ENCODE measurements around the gene FOXO3. TPM values are rescaled to one million over a fixed set of nuclear protein-coding genes. Genes with fewer than 3 reads are reported as not detected.
"Not testable (repeated sequence)": the region's sequence is repeated elsewhere in the genome, so short reads cannot be mapped to it uniquely, and the experiment has no call there.

Gene FOXO3
- total RNA-seq, 1 donor from 2014 or later: 20.8 TPM

GRCh38 chr6:108555399-108556052 is 5.2 kb upstream of the FOXO3 start:
- DNase-seq (ENCODE audit: extremely low read depth, low read depth, low spot score): no peak

GRCh38 chr6:108556250-108556649 is 4.5 kb upstream of the FOXO3 start:
- DNase-seq (ENCODE audit: extremely low read depth, low read depth, low spot score): no peak

DNA sequence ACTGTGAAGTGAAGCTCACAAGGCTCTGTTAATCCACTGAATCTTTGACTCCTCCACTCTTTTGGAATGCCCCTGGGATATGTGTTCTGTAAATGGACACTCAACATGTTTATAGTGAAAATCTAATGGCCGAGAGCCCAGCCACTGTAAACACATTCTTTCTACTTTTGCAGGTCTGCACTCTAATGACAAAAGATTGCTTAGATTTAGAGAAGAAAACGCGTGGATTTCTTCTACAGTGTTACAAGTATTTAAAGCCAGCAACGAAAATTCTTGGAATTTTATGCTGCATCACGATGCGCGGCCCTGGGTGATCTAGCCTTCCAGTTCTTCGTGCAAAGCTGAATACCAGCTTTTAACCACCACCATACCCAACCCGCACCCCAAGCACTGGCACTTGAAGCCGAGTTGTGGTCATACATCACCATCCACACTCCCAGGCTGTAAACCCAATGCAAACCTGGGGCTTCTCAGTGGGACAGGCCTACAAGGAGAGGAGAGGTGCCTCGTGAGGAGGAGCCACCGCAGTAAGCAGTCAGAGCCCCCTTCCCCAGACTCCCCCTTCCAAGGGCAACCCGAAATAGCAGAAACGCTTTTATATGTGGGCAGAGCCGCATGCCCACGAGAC is 3.7 kb upstream of the FOXO3 start:
- DNase-seq (ENCODE audit: extremely low read depth, low read depth, low spot score): no peak

- DNase-seq (ENCODE audit: extremely low read depth, low read depth, low spot score): no peak
Measured at GRCh38 chr6:108557494-108558371, 3.0 kb upstream of the FOXO3 start.

DNA sequence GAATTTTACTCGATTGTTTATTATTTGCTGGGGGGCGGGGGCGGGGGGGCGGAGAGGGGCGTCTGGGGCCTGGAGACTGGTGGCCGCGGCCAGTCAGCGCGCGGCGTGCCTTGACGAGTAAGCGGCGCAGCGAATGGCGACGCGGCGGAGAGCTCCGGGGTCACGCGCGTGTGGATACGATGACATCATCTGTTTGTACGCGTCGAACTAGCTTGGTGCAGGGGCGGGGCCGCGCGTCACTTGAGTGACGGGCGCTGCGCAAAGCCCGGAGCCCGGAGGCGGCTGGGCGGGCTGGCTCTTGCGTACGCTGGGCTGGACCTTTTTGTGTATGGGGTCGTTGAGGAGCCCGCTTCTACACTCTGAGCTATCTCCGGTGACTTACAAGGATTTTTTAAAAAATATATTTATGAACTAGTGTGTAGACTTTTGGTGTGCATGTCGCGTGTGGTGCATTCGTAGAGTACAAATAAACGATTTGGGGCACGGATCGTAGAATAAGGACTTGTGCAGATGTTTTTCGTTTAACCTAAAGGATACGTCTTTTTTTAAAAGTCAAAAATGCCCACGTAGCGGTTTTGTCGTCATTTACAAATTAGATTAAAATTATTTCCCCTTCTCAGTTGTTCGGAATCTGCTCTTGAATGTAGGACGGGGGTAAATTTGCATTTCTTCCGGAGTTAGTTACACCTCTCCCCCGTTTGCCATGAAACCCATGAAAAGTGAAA is 2.2 kb upstream of the FOXO3 start:
- DNase-seq (ENCODE audit: extremely low read depth, low read depth, low spot score): peak; percentile 84

GRCh38 chr6:108559097-108559883 is 1.4 kb upstream of the FOXO3 start:
- DNase-seq (ENCODE audit: extremely low read depth, low read depth, low spot score): no peak

GRCh38 chr6:108559884-108560462 is 744 bp upstream of the FOXO3 start:
- DNase-seq (ENCODE audit: extremely low read depth, low read depth, low spot score): no peak

DNA sequence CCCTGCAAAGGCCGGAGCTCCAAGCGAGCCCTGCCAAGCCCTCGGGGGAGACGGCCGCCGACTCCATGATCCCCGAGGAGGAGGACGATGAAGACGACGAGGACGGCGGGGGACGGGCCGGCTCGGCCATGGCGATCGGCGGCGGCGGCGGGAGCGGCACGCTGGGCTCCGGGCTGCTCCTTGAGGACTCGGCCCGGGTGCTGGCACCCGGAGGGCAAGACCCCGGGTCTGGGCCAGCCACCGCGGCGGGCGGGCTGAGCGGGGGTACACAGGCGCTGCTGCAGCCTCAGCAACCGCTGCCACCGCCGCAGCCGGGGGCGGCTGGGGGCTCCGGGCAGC is 561 bp downstream of the FOXO3 start:
- DNase-seq (ENCODE audit: extremely low read depth, low read depth, low spot score): not testable (repeated sequence)

- DNase-seq (ENCODE audit: extremely low read depth, low read depth, low spot score): no peak
Measured at GRCh38 chr6:108561742-108562502, 1.2 kb downstream of the FOXO3 start.

DNA sequence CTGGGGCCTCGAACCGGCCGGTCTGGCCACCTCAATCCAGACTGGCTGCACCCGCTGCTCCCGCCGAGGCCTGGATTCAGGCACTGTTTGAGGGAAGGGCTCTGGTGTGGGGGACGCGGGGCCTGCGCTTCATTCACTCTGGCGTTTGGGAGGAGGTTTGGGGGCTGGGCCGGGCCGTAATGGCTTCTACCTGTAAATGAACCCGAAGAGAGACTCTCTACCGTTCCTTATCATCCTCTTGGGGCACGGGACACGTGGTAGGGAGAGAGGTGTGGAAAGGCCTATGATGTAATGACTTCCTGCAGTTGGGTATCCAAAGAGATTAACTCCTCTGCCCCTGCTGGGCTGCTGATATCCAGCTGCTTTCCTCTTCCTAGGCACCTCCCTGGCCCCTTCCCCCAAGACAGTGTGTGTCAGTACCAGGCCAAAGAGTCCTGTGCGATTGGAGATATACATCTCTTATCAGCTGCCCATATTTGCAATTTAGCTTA is 1.8 kb downstream of the FOXO3 start:
- no peak for DNase-seq (ENCODE audit: extremely low read depth, low read depth, low spot score)

DNA sequence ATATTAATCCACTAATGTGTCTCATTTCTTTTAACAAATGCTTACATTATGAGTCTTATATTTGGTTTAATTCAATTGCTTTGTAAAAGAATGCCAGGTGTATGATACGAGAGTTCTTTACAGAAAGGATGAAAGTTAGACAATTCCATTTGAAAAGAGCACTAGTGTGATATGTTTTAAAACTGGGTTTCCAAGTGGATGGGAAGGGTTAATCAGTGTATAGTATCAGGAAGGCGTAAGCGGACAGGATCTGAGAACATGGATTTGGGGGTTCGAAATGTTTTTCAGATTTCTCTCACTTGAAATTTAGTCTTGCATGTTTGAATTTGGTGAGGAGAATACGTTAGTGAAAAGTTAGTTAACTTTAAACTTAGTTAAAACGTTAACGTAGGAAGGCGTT is 2.6 kb downstream of the FOXO3 start:
- DNase-seq (ENCODE audit: extremely low read depth, low read depth, low spot score): no peak

GRCh38 chr6:108564178-108564577 is 3.5 kb downstream of the FOXO3 start:
- no peak for DNase-seq (ENCODE audit: extremely low read depth, low read depth, low spot score)

DNA sequence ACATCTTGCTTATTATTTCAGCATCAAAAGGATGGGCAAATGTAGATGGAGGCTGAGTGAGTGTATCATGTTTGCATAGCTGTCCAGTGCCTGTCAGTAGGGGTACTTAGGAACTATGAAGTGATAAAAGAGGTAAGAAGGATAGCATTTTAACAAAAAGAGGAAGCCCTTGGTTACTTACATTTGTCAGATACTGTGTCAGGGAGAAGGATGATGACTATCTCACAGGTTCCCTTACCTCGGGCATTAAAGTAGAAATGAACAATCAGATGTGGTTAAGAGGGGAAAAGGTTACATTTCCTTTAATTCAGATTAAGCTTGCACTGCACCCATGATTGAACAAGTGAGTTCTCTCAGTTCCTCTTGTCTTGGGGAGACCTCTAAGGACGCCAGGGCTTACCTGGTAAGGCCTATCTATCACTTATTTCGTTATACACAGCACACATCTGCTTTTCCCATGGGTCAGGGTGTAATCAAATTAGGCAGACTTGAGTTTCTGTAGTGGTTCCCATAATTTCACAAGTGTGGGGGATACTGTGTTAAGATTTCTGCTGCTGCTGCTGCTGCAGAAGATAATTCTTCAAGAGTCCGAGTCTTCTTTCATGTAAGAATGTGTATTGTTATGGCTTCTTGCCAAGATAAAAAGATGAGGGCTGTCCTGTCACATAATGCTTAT is 4.5 kb downstream of the FOXO3 start:
- no peak for DNase-seq (ENCODE audit: extremely low read depth, low read depth, low spot score)

- DNase-seq (ENCODE audit: extremely low read depth, low read depth, low spot score): no peak
Measured at GRCh38 chr6:108565893-108566292, 5.2 kb downstream of the FOXO3 start.

- no peak for DNase-seq (ENCODE audit: extremely low read depth, low read depth, low spot score)
Measured at GRCh38 chr6:108566406-108566805, 5.7 kb downstream of the FOXO3 start.

- DNase-seq (ENCODE audit: extremely low read depth, low read depth, low spot score): no peak
Measured at GRCh38 chr6:108568101-108568500, 7.4 kb downstream of the FOXO3 start.

DNA sequence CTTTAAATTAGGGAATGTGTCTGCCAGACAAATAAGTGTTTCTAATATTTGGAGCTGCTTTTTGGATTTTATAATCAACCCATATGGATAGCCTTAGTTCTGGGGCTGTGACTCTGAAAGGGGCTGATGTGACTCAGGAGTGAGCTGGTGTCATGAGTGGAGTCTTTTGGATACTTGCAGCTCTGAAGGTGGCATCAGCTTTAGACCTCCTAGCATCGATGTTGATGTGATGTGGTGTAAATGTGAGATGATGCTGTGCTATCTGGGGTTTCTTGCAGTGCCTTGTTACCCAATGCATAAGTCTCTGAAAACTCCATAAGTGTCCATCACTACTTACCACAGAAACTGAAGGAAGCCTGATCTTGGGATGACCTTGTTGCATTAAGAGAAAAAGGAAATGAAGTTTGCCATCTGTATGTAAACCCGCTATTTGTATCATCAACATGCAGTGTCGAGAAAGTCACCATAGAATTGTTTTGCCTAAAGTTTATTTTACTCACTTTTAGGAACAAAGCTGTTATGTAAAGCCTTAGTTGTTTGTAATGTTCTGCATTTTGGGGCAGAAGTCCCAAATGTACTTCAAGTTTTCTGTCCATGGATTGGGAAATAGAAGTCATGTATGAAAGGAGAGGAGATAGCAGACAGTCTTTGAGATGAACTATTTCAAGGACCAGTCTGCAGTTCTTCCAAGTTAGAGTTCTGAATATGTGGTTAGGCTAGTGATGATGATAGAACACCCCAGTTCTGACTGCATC is 8.0 kb downstream of the FOXO3 start:
- no peak for DNase-seq (ENCODE audit: extremely low read depth, low read depth, low spot score)

GRCh38 chr6:108570517-108570916 is 9.8 kb downstream of the FOXO3 start:
- no peak for DNase-seq (ENCODE audit: extremely low read depth, low read depth, low spot score)
